ENCODE results near the gene DPEP2NB. TPM values are rescaled to one million over a fixed set of nuclear protein-coding genes. Genes with fewer than 3 reads are reported as not detected.

DPEP2NB gene
- total and polyA plus RNA-seq, 10 of the 15 experiments (the other 5 are each of a cell fraction or from before 2014, with no cell fraction given): not detected

DNA sequence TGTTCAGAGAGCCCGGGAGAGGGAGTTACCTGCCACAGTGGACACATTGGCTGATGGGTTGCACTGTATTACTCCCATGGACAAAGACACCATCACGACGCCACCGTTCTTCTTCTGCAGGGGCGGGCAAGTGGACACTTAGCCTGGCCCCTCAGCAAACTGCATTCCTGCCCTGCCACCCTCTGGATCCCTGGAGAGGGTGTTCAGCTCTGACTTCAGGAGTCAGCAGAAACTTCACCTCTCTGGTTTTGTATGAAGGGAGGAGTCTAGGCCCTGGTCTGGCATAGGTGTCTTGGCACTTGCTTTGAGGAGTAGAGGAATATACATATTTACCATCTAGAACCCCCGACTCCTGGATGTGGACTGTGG is 25.7 kb downstream of the DPEP2NB start:
- TF ChIP-seq NBN (IDR thresholded peaks at IDR 0.05) (no peak), ZNF622 (IDR thresholded peaks at IDR 0.05) (no peak), IKZF2 (IDR thresholded peaks at IDR 0.05) (0 out of 4 replicates have a peak, but pooled peaks of 1 of the 2 experiments have one; percentile 2)
- TF ChIP-seq, protein P1, sequence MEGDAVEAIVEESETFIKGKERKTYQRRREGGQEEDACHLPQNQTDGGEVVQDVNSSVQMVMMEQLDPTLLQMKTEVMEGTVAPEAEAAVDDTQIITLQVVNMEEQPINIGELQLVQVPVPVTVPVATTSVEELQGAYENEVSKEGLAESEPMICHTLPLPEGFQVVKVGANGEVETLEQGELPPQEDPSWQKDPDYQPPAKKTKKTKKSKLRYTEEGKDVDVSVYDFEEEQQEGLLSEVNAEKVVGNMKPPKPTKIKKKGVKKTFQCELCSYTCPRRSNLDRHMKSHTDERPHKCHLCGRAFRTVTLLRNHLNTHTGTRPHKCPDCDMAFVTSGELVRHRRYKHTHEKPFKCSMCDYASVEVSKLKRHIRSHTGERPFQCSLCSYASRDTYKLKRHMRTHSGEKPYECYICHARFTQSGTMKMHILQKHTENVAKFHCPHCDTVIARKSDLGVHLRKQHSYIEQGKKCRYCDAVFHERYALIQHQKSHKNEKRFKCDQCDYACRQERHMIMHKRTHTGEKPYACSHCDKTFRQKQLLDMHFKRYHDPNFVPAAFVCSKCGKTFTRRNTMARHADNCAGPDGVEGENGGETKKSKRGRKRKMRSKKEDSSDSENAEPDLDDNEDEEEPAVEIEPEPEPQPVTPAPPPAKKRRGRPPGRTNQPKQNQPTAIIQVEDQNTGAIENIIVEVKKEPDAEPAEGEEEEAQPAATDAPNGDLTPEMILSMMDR (IDR thresholded peaks at IDR 0.05 in 2 of 3, conservative IDR thresholded peaks at IDR 0.05 in 1 of 3; ENCODE audit: control insufficient read depth in 2 of 3, extremely low read depth in 1 of 3, insufficient read depth in 1 of 3, low read depth in 3 of 3, low read length in 3 of 3): peak in 1 of 3 experiments; percentile 2; a peak in 1 of 6 replicates
- RAD21 ChIA-PET (ENCODE audit: unreplicated experiment): interaction anchor here (2.1 kb wide), 1 partner anchor 51 kb away, joined by 6 read pairs; no protein-coding TSS in a partner anchor
- peaks cover 36% of the 10 kb centered on the region for H3K4me1 ChIP-seq (ENCODE audit: control insufficient read depth, insufficient read depth, low read length)
- H3K79me2 ChIP-seq (ENCODE audit: control insufficient read depth, insufficient read depth, low read length): no peaks in the 10 kb centered on the region
- POLR2A ChIA-PET: interaction anchor here (1.4 to 1.5 kb wide), 2 partner anchors 25 to 84 kb away, joined by 5 to 6 read pairs; no protein-coding TSS in a partner anchor
- no peaks in the 10 kb centered on the region for H4K20me1 ChIP-seq (ENCODE audit: control insufficient read depth, insufficient read depth)
- DNase-seq (ENCODE audit: low read depth, low spot score): no peak
- ATAC-seq: no peak
- peak overlapping the region; percentile 27 for H3K4me2 ChIP-seq (ENCODE audit: control insufficient read depth, insufficient read depth)
- no peaks in the 10 kb centered on the region for H3K9me3 ChIP-seq (replicated peaks; ENCODE audit: control insufficient read depth, insufficient read depth, low read length)
- BruUV-seq (replicated peaks): no TSS peak
- H3K9ac ChIP-seq (ENCODE audit: control insufficient read depth, insufficient read depth, low read length): no peak overlapping the region
- FAIRE-seq: no peak
- no peak overlapping the region for H2AFZ ChIP-seq (ENCODE audit: control insufficient read depth, low read depth, low read length)
- no peaks in the 10 kb centered on the region for H3K27me3 ChIP-seq (replicated peaks in 1 of 2; ENCODE audit: control insufficient read depth in 2 of 2, insufficient read depth in 2 of 2, low read length in 1 of 2)
- SMC1A ChIA-PET (ENCODE audit: uncharacterized antibody, unreplicated experiment): no interaction called here
- H3K4me3 ChIP-seq: no peak overlapping the region
- no peaks in the 10 kb centered on the region for H3K36me3 ChIP-seq (ENCODE audit: control insufficient read depth in 2 of 2, insufficient read depth in 2 of 2, low read length in 1 of 2)
- intact Hi-C loops (cut with micrococcal nuclease; ENCODE audit: unreplicated experiment): no loop called here
- H3K27ac ChIP-seq (ENCODE audit: control insufficient read depth, insufficient read depth): no peak overlapping the region
- in situ Hi-C loops (cut with MboI): loop anchor here (5.0 kb wide), 1 partner anchor 237 kb away; no protein-coding TSS in a partner anchor
- CTCF ChIA-PET: interaction anchor here (1.2 to 1.3 kb wide), 2 partner anchors 51 to 238 kb away, joined by 5 to 7 read pairs; no protein-coding TSS in a partner anchor
- 63% methylated on average over 6 of the region's 6 CpGs for WGBS (ENCODE audit: insufficient coverage, insufficient replicate concordance, low lambda C conversion rate, missing lambda C conversion rate)

All from GM12878 (cell line).